GM12874 (cell line): ENCODE results near the gene STARD8.

Experiments
- CTCF ChIP-seq: IDR thresholded peaks from 2 replicates; pipeline ENCODE4 v1.5.1; 2011; ENCODE audit warnings: low read depth, mild to moderate bottlenecking, control low read depth, low read length, moderate library complexity; ENCODE audit not compliant: insufficient read depth

The STARD8 gene

GRCh38 chrX:68751372-68751771 is 103.9 kb downstream of the STARD8 start:
- no peak for TF ChIP-seq CTCF

- no peak for TF ChIP-seq CTCF
These were observed 105.8 kb downstream of the STARD8 start for GRCh38 chrX:68753218-68753617.

- no peak for TF ChIP-seq CTCF
These were observed 106.9 kb downstream of the STARD8 start for GRCh38 chrX:68754406-68754805.

- TF ChIP-seq CTCF, result no peak
These were observed 108.2 kb downstream of the STARD8 start for GRCh38 chrX:68755616-68756125.

GRCh38 chrX:68757331-68757730 is 109.9 kb downstream of the STARD8 start:
- TF ChIP-seq CTCF, result no peak

GRCh38 chrX:68757731-68758130 is 110.3 kb downstream of the STARD8 start:
- no peak for TF ChIP-seq CTCF

GRCh38 chrX:68758671-68759070 is 111.2 kb downstream of the STARD8 start:
- TF ChIP-seq CTCF, result no peak
